IMR-90 (cell line): ENCODE measurements around the gene RAD17. TPM values are rescaled to one million over a fixed set of nuclear protein-coding genes. Genes with fewer than 3 reads are reported as not detected.

Source experiments
- ATAC-seq: fragments of 200-7000 bp; cut with Tn5 transposase; 2 replicates; pipeline ENCODE4 v1.9.1; 2020; ENCODE audit warnings: low read depth, mild to moderate bottlenecking, moderate library complexity
- BruUV-seq: library from RNA; stranded (reverse); fragments of 400-500 nt; replicated peaks from 2 replicates; lab custom pipeline; 2021; lab: Mats Ljungman, UMichigan
- CTCF ChIA-PET: fragments of 300-600 bp; formaldehyde crosslinking; extraction: SDS; loops from one replicate; lab custom pipeline; 2021; ENCODE audit warnings: antibody characterized with exemption; lab: Yijun Ruan, JAX
- POLR2A ChIA-PET: fragments of 300-600 bp; sonication (Branson Sonifier 250); formaldehyde crosslinking; loops from one replicate; lab custom pipeline; 2022; ENCODE audit warnings: antibody characterized with exemption; ENCODE audit not compliant: unreplicated experiment; lab: Charles Lee
- DNase-seq: peaks from one replicate; pipeline ENCODE4 v3.0.0; 2013
- H2AFZ ChIP-seq: replicated peaks from 2 replicates; pipeline ENCODE3; 2013; ENCODE audit warnings: low read length, mild to moderate bottlenecking; ENCODE audit not compliant: poor library complexity
- H2AK5ac ChIP-seq: 2 replicates; pipeline ENCODE4 v1.6.1; 2013; ENCODE audit warnings: low read depth, low read length, inconsistent platforms
- H2AK9ac ChIP-seq: replicated peaks from 2 replicates; pipeline ENCODE3; 2013; ENCODE audit warnings: mild to moderate bottlenecking, low read depth, low read length, moderate library complexity; ENCODE audit not compliant: poor library complexity
- H2BK120ac ChIP-seq: 2 replicates; pipeline ENCODE4 v1.6.1; 2013; ENCODE audit warnings: low read depth, low read length, inconsistent platforms
- H2BK15ac ChIP-seq: 3 replicates; pipeline ENCODE4 v1.6.1; 2013; ENCODE audit warnings: low read depth, low read length, inconsistent platforms
- H2BK20ac ChIP-seq: 2 replicates; pipeline ENCODE4 v1.6.1; 2013; ENCODE audit warnings: low read depth, mild to moderate bottlenecking, inconsistent platforms, low read length, moderate library complexity
- H2BK5ac ChIP-seq: 2 replicates; pipeline ENCODE4 v1.6.1; 2013; ENCODE audit warnings: mild to moderate bottlenecking, low read depth, low read length, inconsistent platforms; ENCODE audit not compliant: poor library complexity, severe bottlenecking
- H3K14ac ChIP-seq: replicated peaks from 2 replicates; pipeline ENCODE4 v1.6.1; 2013; ENCODE audit warnings: low read depth, low read length, inconsistent platforms
- H3K18ac ChIP-seq: 2 replicates; pipeline ENCODE4 v1.6.1; 2013; ENCODE audit warnings: low read depth, low read length, control low read depth
- H3K23ac ChIP-seq: 2 replicates; pipeline ENCODE4 v1.6.1; 2013; ENCODE audit warnings: low read depth, low read length, inconsistent platforms
- H3K27ac ChIP-seq: 2 replicates; pipeline ENCODE4 v1.5.1; 2013; ENCODE audit warnings: mild to moderate bottlenecking, control low read depth, low read length; ENCODE audit not compliant: insufficient read depth
- H3K27me3 ChIP-seq: 2 replicates; pipeline ENCODE4 v1.6.1; 2013; ENCODE audit warnings: low read length; ENCODE audit not compliant: control insufficient read depth, insufficient read depth
- H3K36me3 ChIP-seq: 2 replicates; pipeline ENCODE4 v1.6.1; 2013; ENCODE audit warnings: low read length, mixed read lengths; ENCODE audit not compliant: control insufficient read depth, insufficient read depth
- H3K4ac ChIP-seq: 2 replicates; pipeline ENCODE4 v1.6.1; 2013; ENCODE audit warnings: low read depth, low read length, inconsistent platforms
- H3K4me1 ChIP-seq: 2 replicates; pipeline ENCODE4 v1.6.1; 2013; ENCODE audit warnings: low read length, mixed read lengths; ENCODE audit not compliant: control insufficient read depth, insufficient read depth
- H3K4me2 ChIP-seq: 2 replicates; pipeline ENCODE4 v1.6.1; 2013; ENCODE audit warnings: low read depth, mild to moderate bottlenecking, control low read depth, low read length, moderate library complexity
- H3K4me3 ChIP-seq: 2 replicates; pipeline ENCODE4 v1.5.1; 2013; ENCODE audit warnings: low read depth, mild to moderate bottlenecking, control low read depth, low read length, moderate library complexity; ENCODE audit not compliant: insufficient read depth
- H3K56ac ChIP-seq: 2 replicates; pipeline ENCODE4 v1.6.1; 2013; ENCODE audit warnings: low read length, inconsistent platforms; ENCODE audit not compliant: insufficient read depth; ENCODE audit errors: extremely low read depth
- H3K79me1 ChIP-seq, 2 experiments: 2 replicates each; pipeline ENCODE4 v1.6.1; 2013; ENCODE audit warnings: low read length in 2 of 2, inconsistent platforms in 1 of 2, low read depth in 1 of 2
- H3K9ac ChIP-seq: 2 replicates; pipeline ENCODE4 v1.6.1; 2013; ENCODE audit warnings: low read depth, low read length, control low read depth
- H3K9me1 ChIP-seq: 2 replicates; pipeline ENCODE4 v1.6.1; 2013; ENCODE audit warnings: low read length, inconsistent platforms; ENCODE audit not compliant: insufficient read depth
- H3K9me3 ChIP-seq: 2 replicates; pipeline ENCODE4 v1.6.1; 2013; ENCODE audit warnings: low read length; ENCODE audit not compliant: control insufficient read depth, insufficient read depth
- H4K20me1 ChIP-seq: 2 replicates; pipeline ENCODE4 v1.6.1; 2013; ENCODE audit warnings: low read length, inconsistent platforms; ENCODE audit not compliant: insufficient read depth
- H4K5ac ChIP-seq: 2 replicates; pipeline ENCODE4 v1.6.1; 2013; ENCODE audit warnings: mild to moderate bottlenecking, low read depth, low read length, control low read depth
- H4K8ac ChIP-seq, 2 experiments: 2 replicates each; pipeline ENCODE4 v1.6.1; 2013; ENCODE audit warnings: low read depth in 2 of 2, low read length in 2 of 2, control low read depth in 1 of 2, inconsistent platforms in 1 of 2
- H4K91ac ChIP-seq: 2 replicates; pipeline ENCODE4 v1.6.1; 2013; ENCODE audit warnings: low read depth, low read length, inconsistent platforms; ENCODE audit not compliant: insufficient read depth
- MAFK ChIP-seq: IDR thresholded peaks from 2 replicates; pipeline ENCODE4 v1.6.1; 2012; ENCODE audit warnings: low read depth, low read length, improper control_type of control experiment
- RCOR1 ChIP-seq: IDR thresholded peaks from 2 replicates; pipeline ENCODE4 v1.6.1; 2012; ENCODE audit warnings: mild to moderate bottlenecking, low read length, improper control_type of control experiment; ENCODE audit not compliant: insufficient replicate concordance
- WGBS, 2 experiments: methylation state at CpG; one replicate each; pipeline versions ENCODE4 v1.1.5 to v1.1.7; 2013; ENCODE audit warnings: missing lambda C conversion rate in 2 of 2; ENCODE audit not compliant: insufficient read length in 1 of 2; ENCODE audit errors: extremely low coverage in 2 of 2; 5-methylcytosine and 5-hydroxymethylcytosine counted together
- dilution Hi-C: fragments of 300-500 bp; cut with HindIII; formaldehyde crosslinking; loops from one replicate; pipeline ENCODE4 v1.14.3; 2018; ENCODE audit warnings: low sequenced_read_pairs; ENCODE audit not compliant: unreplicated experiment
- in situ Hi-C: fragments of 300-500 bp; cut with MboI; formaldehyde crosslinking; loops from 3 replicates; pipeline ENCODE4 v1.14.3; 2019; ENCODE audit warnings: low sequenced_read_pairs, inconsistent platforms, mixed read lengths
- intact Hi-C: fragments of 100-400 bp; cut with micrococcal nuclease; formaldehyde crosslinking; loops from 2 replicates; pipeline ENCODE4 v1.10.0; 2022
- polyA plus RNA-seq, 3 experiments: library from polyadenylated mRNA; depleted of rRNA; stranded (reverse); fragments of >200 nt; gene quantifications; 2 replicates each; pipeline ENCODE4 v1.2.3, GENCODE V29; 2012; ENCODE audit warnings: low replicate concordance in 1 of 3
- total RNA-seq: library from RNA; depleted of rRNA; stranded (reverse); fragments of >200 nt; gene quantifications from 2 replicates; pipeline ENCODE4 v1.2.3, GENCODE V29; 2012

Gene RAD17
- total and polyA plus RNA-seq, 2 of the 4 experiments (the other 2 are of a cell fraction) = 10.9 to 11.4 TPM

GRCh38 chr5:69418554-69418953 lies 48.9 kb downstream of the RAD17 start:
- no peak for TF ChIP-seq RCOR1
- TF ChIP-seq MAFK = peak; percentile 97
- H3K9me1 ChIP-seq = no peaks in the 10 kb centered on the region

More at GRCh38 chr5:69418554-69418953, 48.9 kb downstream of the RAD17 start:
- Histone ChIP-seq H3K27ac (no peak overlapping the region), H3K79me1 (no peaks in the 10 kb centered on the region), H2BK120ac (no peak overlapping the region), H3K56ac (no peak overlapping the region), H2BK20ac (no peak overlapping the region), H4K91ac (no peak overlapping the region), H3K36me3 (peaks cover 3% of the 10 kb centered on the region; the same call in 1 of the 2 replicates), H3K4me2 (no peak overlapping the region), H4K8ac (no peak overlapping the region), H2BK5ac (no peak overlapping the region), H4K20me1 (no peaks in the 10 kb centered on the region), H2AFZ (no peak overlapping the region), H4K5ac (no peak overlapping the region), H3K9ac (no peak overlapping the region), H2AK5ac (no peak overlapping the region), H3K4me3 (no peak overlapping the region), H3K27me3 (no peaks in the 10 kb centered on the region), H2AK9ac (no peak overlapping the region), H2BK15ac (no peak overlapping the region), H3K23ac (no peak overlapping the region), H3K9me3 (no peaks in the 10 kb centered on the region), H3K4me1 (no peaks in the 10 kb centered on the region), H3K14ac (no peak overlapping the region), H3K4ac (no peak overlapping the region), H3K18ac (no peak overlapping the region)
- ChIA-PET POLR2A (no interaction called here), CTCF (no interaction called here)
- ATAC-seq = no peak
- dilution Hi-C loops (no loop called here), in situ Hi-C loops (no loop called here), intact Hi-C loops (no loop called here)
- WGBS, 2 experiments = no CpG with 5 or more reads among the region's 3 CpGs
- no TSS peak for BruUV-seq
- DNase-seq = no peak
